Hepatocyte (in vitro differentiated cells): ENCODE results near the gene CMTM7. TPM values are rescaled to one million over a fixed set of nuclear protein-coding genes. Genes with fewer than 3 reads are reported as not detected.

Source experiments
- DNase-seq: peaks from one replicate; pipeline ENCODE4 v3.0.0-alpha.2; 2016; ENCODE audit warnings: low spot score
- H2AFZ ChIP-seq: fragments of 200-600 bp; sonication (generic); 2 replicates; pipeline ENCODE4 v1.6.0; 2016; ENCODE audit warnings: antibody characterized with exemption, mild to moderate bottlenecking
- H3K27ac ChIP-seq: fragments of 200-600 bp; sonication (generic); 2 replicates; pipeline ENCODE4 v1.5.1; 2016; ENCODE audit warnings: mild to moderate bottlenecking
- H3K27me3 ChIP-seq: fragments of 200-600 bp; sonication (generic); 2 replicates; pipeline ENCODE4 v1.6.1; 2016
- H3K36me3 ChIP-seq: fragments of 200-600 bp; sonication (generic); replicated peaks from 2 replicates; pipeline ENCODE4 v1.5.1; 2016; ENCODE audit warnings: low read depth; ENCODE audit not compliant: insufficient read depth
- H3K4me1 ChIP-seq: fragments of 200-600 bp; sonication (generic); 2 replicates; pipeline ENCODE4 v1.5.1; 2016; ENCODE audit warnings: mild to moderate bottlenecking, moderate library complexity; ENCODE audit not compliant: insufficient read depth
- H3K4me2 ChIP-seq: fragments of 200-600 bp; sonication (generic); 2 replicates; pipeline ENCODE4 v1.6.0; 2016
- H3K4me3 ChIP-seq: fragments of 200-600 bp; sonication (generic); 2 replicates; pipeline ENCODE4 v1.5.1; 2016; ENCODE audit warnings: mild to moderate bottlenecking
- H3K79me2 ChIP-seq: fragments of 200-600 bp; sonication (generic); 2 replicates; pipeline ENCODE4 v1.6.0; 2017; ENCODE audit warnings: mild to moderate bottlenecking
- H3K9me2 ChIP-seq: fragments of 200-600 bp; sonication (generic); replicated peaks from 2 replicates; pipeline ENCODE4 v1.6.0; 2017; ENCODE audit warnings: mild to moderate bottlenecking; ENCODE audit not compliant: insufficient read depth
- H3K9me3 ChIP-seq: fragments of 200-600 bp; sonication (generic); 2 replicates; pipeline ENCODE4 v1.5.1; 2016; ENCODE audit warnings: low read depth, mild to moderate bottlenecking
- H4K20me1 ChIP-seq: fragments of 200-600 bp; sonication (generic); 2 replicates; pipeline ENCODE4 v1.6.0; 2016; ENCODE audit warnings: mild to moderate bottlenecking; ENCODE audit not compliant: insufficient read depth, poor library complexity, severe bottlenecking
- EZH2 ChIP-seq: fragments of 200-600 bp; sonication (generic); IDR thresholded peaks from 2 replicates; pipeline ENCODE4 v1.6.1; 2016; ENCODE audit warnings: antibody characterized with exemption, mild to moderate bottlenecking, borderline replicate concordance
- EZH2phosphoT487 ChIP-seq: fragments of 200-600 bp; sonication (generic); IDR thresholded peaks from one replicate; pipeline ENCODE4 v1.6.1; 2018; ENCODE audit warnings: antibody characterized with exemption, mild to moderate bottlenecking, low read depth, moderate library complexity; ENCODE audit not compliant: unreplicated experiment, severe bottlenecking
- WGBS: methylation state at CpG from one replicate; pipeline ENCODE4 v1.1.6; 2016; ENCODE audit warnings: low lambda C conversion rate; ENCODE audit errors: missing lambda C conversion rate; 5-methylcytosine and 5-hydroxymethylcytosine counted together
- polyA plus RNA-seq: library from polyadenylated mRNA; unstranded; fragments of >200 nt; fragmentation: Nextera tagmentation; extraction: Ambion mirVana; gene quantifications from 2 replicates; pipeline ENCODE4 v1.2.1, GENCODE V29; 2016
- total RNA-seq: library from RNA; depleted of rRNA; stranded (reverse); fragments of >200 nt; gene quantifications from 2 replicates; pipeline ENCODE4 v1.2.3, GENCODE V29; 2014
- TF ChIP-seq, protein P1 (sequence below): fragments of 200-600 bp; sonication (generic); IDR thresholded peaks from 2 replicates; pipeline ENCODE4 v1.5.1; 2016; ENCODE audit warnings: antibody characterized with exemption, mild to moderate bottlenecking; ENCODE audit not compliant: poor library complexity

Gene CMTM7
- total and polyA plus RNA-seq, 2 experiments from 2014 or later: 6.1 to 63.0 TPM

DNA sequence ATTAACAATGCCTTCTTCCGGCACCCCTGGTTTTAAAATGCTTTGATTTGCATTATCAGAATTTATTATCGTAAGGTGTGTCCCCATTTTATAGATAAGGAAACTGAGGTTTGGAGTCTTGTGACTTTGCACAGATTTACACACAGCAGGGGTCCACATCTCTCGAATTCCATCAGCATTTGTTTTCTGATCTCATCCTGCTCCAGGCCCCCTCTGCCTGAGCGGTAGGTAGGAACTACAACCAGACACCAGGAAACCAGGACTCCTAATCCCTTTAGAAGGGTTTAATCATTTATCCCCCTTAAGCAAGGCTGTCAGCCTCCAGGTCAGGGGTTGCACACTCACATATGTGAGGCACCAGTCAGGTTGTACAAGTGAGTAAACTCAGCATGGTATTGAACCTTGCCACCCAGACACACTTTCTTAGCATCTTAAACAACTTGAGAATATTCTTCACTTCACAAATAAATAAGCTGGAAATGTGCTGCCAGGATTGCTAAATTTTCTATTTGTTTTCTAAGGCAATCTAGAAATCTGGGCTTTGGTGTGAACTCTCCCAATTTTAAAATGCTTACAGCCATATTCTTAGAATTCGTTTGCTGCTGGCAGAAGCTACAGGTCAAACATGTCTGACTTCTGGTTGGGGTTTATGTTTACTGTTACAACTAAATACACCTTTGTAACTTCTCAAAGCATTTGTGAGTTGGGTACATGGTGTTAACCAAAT is 31.7 kb upstream of the CMTM7 start:
- no peak for TF ChIP-seq EZH2phosphoT487
- TF ChIP-seq, protein P1, sequence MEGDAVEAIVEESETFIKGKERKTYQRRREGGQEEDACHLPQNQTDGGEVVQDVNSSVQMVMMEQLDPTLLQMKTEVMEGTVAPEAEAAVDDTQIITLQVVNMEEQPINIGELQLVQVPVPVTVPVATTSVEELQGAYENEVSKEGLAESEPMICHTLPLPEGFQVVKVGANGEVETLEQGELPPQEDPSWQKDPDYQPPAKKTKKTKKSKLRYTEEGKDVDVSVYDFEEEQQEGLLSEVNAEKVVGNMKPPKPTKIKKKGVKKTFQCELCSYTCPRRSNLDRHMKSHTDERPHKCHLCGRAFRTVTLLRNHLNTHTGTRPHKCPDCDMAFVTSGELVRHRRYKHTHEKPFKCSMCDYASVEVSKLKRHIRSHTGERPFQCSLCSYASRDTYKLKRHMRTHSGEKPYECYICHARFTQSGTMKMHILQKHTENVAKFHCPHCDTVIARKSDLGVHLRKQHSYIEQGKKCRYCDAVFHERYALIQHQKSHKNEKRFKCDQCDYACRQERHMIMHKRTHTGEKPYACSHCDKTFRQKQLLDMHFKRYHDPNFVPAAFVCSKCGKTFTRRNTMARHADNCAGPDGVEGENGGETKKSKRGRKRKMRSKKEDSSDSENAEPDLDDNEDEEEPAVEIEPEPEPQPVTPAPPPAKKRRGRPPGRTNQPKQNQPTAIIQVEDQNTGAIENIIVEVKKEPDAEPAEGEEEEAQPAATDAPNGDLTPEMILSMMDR: no peak
- TF ChIP-seq EZH2: no peak
- peak; percentile 33 for DNase-seq
- no peak overlapping the region for H2AFZ ChIP-seq
- no peaks in the 10 kb centered on the region for H3K27me3 ChIP-seq
- H3K4me1 ChIP-seq: peaks cover 33% of the 10 kb centered on the region
- no peaks in the 10 kb centered on the region for H3K9me2 ChIP-seq
- H3K36me3 ChIP-seq: no peaks in the 10 kb centered on the region
- peak overlapping the region; percentile 65 for H3K27ac ChIP-seq
- WGBS: 45% methylated on average over 5 of the region's 5 CpGs
- H3K4me3 ChIP-seq: no peak overlapping the region
- H4K20me1 ChIP-seq: no peaks in the 10 kb centered on the region
- H3K9me3 ChIP-seq: no peaks in the 10 kb centered on the region
- no peaks in the 10 kb centered on the region for H3K79me2 ChIP-seq
- no peak overlapping the region for H3K4me2 ChIP-seq

GRCh38 chr3:32360493-32360827 is 31.2 kb upstream of the CMTM7 start:
- Histone ChIP-seq H3K27me3 (no peaks in the 10 kb centered on the region), H3K4me1 (peaks cover 28% of the 10 kb centered on the region), H3K4me3 (no peak overlapping the region), H3K4me2 (no peak overlapping the region), H3K9me3 (no peaks in the 10 kb centered on the region), H3K36me3 (no peaks in the 10 kb centered on the region), H3K9me2 (no peaks in the 10 kb centered on the region), H4K20me1 (no peaks in the 10 kb centered on the region), H3K79me2 (no peaks in the 10 kb centered on the region), H2AFZ (no peak overlapping the region), H3K27ac (peak overlapping the region; percentile 65)
- DNase-seq: no peak
- TF ChIP-seq EZH2phosphoT487 (no peak), EZH2 (no peak)
- TF ChIP-seq, protein P1: no peak
- WGBS: 73% methylated on average over 4 of the region's 4 CpGs

GRCh38 chr3:32366638-32367397 is 24.8 kb upstream of the CMTM7 start:
- DNase-seq: no peak
- Histone ChIP-seq H3K4me3 (no peak overlapping the region), H4K20me1 (no peaks in the 10 kb centered on the region), H2AFZ (no peak overlapping the region), H3K4me2 (no peak overlapping the region), H3K27me3 (no peaks in the 10 kb centered on the region), H3K36me3 (no peaks in the 10 kb centered on the region), H3K9me2 (no peaks in the 10 kb centered on the region), H3K9me3 (no peaks in the 10 kb centered on the region), H3K79me2 (no peaks in the 10 kb centered on the region), H3K4me1 (peaks cover 6% of the 10 kb centered on the region), H3K27ac (peak overlapping the region; percentile 48)
- 62% methylated on average over 6 of the region's 6 CpGs for WGBS
- no peak for TF ChIP-seq EZH2
- TF ChIP-seq, protein P1: no peak
